SHP77 (cell line): Measurements from ENCODE around the gene SCYL2.
"Not testable (repeated sequence)": the region's sequence is repeated elsewhere in the genome, so short reads cannot be mapped to it uniquely, and the experiment has no call there.

Source experiments
- DNase-seq, 2 experiments: peaks; one replicate each; lab custom pipeline; 2025; lab: John Stamatoyannopoulos, UW

Gene SCYL2

DNA sequence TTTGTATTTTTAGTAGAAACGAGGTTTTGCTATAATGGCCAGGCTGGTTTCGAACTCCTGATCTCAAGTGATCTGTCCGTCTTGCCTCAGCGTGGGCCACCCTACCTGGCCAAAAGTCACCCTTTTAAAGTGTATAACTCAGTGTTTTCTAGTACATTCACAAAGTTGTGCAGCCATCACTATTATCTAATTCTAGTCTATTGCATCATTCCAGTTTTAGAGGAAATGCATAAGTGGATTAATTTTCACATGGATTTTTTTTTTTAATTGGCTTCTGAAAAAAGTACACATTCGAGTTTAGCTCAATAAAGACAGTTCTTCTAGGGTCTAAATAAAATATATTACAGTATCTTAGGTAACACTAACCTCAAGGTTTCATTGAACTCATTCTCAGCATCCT, 3.8 kb upstream of the SCYL2 start:
- no peak for DNase-seq

GRCh38 chr12:100265107-100265506, 1.9 kb upstream of the SCYL2 start:
- not testable (repeated sequence) for DNase-seq

DNA sequence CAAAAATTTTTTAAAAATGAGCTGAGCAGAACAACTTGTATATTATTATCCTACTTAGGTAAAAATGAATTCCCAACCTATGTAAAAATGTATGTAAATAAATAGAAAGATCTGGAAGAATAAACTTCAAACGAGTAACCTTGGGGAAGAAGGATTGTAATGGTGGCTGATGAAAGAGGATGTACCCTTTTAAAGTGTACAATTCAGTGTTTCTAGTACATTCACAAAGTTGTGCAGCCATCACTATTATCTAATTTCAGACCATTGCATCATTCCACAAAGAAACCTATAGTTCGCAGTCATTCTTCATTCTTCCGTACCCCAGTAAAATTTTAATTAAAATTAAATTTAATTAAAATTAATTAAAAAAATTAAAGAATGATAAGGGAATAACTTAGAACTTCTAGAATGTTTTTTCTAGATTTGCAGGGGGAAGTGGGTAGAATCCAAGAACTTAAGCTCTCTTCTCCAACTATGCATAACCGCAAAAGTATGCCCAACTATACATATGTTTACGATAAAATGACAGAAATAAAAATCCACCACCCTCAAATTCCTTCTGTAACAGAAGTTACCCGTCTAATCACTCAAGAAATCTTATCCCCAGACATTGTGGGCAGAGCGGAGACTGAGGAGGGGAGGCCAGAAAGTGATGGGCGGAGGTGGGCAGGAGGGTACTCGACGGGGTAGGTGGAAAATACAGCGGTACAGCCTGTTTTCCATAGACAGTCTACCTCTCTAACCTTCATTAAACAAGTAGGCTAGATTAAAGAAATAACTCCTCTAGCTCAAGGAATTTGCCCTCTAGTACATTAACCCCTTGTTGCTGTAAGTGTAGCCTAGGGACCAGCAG, 1.0 kb upstream of the SCYL2 start:
- peak in 1 of 2 experiments; percentile 51 for DNase-seq

- DNase-seq: no peak
Observed at GRCh38 chr12:100266585-100266834, 467 bp upstream of the SCYL2 start.

DNA sequence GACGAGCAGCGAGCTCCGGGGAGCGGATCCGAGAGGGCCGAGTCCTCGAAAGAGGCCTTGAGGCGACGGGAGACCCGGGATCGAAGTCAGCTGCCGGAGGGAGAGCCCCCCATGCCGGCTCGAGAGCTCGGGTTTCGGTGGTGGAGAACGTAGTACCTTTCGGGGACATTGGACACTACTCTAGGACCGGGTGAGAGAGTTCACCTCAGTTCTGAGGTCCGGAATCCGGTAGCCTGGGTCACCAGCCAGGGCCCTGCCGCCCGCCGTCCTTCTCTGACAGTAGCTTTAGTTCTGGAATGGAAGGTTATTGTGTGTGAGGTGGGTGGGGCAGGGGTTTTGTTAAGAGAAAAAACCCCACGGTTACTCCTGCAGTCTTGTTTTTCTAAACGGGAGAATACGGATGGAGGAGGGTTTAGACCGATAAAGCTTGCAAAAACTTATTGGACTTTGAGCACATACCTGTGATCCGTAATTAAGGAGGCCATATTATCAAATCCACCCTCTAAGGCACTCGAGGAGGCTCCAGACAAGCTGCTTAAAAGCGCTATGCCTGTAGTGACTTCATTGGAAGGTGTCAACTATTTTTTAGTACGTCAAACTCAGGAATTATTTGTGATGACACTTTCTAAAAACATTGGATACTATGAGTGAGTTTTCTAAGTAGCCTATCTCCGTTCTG, 765 bp downstream of the SCYL2 start:
- DNase-seq: no peak

GRCh38 chr12:100268835-100269564, 2.0 kb downstream of the SCYL2 start:
- DNase-seq: no peak

DNA sequence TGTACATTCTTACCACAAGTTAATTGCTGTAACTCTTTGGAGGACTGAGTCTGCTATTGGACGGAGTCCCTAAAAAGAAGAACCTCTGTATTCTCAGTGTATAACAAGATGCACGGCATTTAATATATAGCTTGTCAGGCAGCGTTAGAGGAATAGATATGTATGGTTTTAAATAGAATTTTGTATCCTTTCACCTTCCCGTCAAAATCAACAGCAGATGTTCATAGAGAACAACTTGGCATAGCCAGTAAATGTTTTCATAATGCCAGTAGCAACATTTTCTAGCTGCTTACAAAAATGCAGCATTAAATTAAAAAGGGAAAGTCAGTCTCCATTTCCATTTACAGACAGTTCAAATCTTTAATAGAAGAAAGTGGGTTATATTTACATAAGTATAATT, 6.8 kb downstream of the SCYL2 start:
- no peak for DNase-seq

- no peak for DNase-seq
Observed at GRCh38 chr12:100274291-100274690, 7.3 kb downstream of the SCYL2 start.

DNA sequence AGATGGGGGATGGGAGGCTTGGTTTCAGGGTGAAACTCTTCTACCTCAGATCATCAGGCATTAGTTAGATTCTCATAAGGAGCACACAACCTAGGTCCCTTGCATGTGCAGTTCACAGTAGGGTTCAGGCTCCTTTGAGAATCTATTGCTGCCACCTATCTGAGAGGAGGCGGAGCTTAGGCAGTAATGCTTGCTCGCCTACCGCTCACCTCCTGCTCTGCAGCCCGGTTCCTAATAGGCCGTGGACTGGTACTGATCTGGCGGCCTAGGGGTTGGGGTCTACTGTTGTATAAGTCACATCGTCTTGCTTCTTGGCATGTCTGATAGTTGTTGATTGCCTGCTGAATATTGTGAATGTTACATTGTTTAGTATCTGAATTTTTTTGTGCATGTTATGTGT, 12.2 kb downstream of the SCYL2 start:
- no peak for DNase-seq

DNA sequence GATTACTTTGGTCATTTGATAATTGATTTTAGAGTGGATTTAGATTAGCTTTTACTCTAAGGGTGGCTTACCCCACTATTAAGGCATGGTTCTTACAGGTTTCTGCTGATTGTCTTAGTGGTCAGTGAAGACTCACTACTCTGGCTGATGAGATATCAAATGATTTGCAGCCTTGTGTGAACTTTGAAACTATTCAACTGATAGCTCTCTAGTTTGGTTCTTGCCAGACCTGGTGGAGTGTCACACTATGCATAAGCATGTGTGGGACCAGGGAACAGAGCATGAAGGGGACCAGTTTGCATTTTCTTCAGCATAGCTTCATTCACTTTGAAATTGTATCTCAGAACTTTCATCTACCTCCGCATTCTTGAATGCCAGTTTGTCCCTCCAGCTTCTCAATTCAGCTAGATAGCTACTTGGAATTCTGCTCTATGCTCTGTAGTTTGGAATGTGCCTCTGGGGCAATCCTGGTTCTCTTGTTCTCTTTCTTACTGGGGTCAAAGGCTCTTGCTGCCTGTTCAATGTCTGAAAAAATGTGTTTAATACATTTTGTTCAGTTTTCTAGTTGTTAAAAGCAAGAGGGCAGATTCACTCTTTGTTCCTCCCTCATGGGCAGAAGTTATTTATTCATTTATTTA, 12.7 kb downstream of the SCYL2 start:
- DNase-seq: no peak

- not testable (repeated sequence) for DNase-seq
Observed at GRCh38 chr12:100284556-100284955, 17.6 kb downstream of the SCYL2 start.

GRCh38 chr12:100289038-100289437, 22.1 kb downstream of the SCYL2 start:
- no peak for DNase-seq

DNA sequence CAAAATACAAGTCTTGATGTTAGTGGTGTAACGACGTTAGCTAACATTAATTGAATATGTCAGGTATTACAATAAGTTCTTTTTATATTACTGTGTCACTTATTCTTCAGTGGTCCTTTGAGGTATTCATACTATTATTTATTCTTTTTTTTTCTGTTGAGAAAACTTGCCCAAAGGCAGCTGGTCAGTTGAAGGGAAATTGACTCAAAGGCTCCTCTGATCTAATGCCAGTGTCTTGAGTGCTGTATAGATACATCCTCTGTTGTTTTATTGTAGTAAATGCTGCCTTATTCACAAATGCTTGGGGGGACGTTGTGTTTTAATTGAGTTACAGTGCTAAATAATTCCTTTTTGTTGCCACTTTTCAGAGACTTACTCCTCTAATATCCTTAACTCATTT, 23.0 kb downstream of the SCYL2 start:
- DNase-seq: no peak

- DNase-seq: no peak
Observed at GRCh38 chr12:100293017-100293416, 26.0 kb downstream of the SCYL2 start.

- DNase-seq: not testable (repeated sequence)
Observed at GRCh38 chr12:100294366-100294765, 27.4 kb downstream of the SCYL2 start.

GRCh38 chr12:100295764-100296555, 29.0 kb downstream of the SCYL2 start:
- no peak for DNase-seq

- DNase-seq: no peak
Observed at GRCh38 chr12:100302081-100302480, 35.1 kb downstream of the SCYL2 start.

GRCh38 chr12:100303831-100304230, 36.9 kb downstream of the SCYL2 start:
- DNase-seq: no peak

DNA sequence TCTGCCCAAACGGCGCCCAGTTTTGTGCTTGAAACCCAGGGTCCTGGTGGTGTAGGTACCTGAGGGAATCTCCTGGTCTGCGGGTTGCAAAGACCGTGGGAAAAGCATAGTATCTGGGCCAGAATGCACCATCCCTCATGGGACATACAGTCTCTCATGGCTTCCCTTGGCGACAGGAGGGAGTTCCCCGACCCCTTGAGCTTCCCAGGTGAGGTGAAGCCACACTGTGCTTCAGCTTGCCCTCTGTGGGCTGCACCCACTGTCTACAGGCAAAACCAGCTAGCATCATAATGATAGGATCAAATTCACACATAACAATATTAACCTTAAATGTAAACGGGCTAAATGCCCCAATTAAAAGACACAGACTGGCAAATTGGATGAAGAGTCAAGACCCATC, 37.4 kb downstream of the SCYL2 start:
- not testable (repeated sequence) for DNase-seq

DNA sequence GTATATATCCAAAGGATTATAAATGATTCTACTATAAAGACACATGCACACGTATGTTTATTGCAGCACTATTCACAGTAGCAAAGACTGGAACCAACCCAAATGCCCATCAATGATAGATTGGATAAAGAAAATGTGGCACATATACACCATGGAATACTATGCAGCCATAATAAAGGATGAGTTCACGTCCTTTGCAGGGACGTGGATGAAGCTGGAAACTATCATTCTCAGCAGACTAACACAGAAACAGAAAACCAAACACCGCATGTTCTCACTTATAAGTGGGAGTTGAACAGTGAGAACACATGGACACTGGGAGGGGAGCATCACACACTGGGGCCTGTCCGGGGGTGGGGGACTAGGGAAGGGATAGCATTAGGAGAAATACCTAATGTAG, 41.2 kb downstream of the SCYL2 start:
- DNase-seq: not testable (repeated sequence)

GRCh38 chr12:100311317-100311716, 44.3 kb downstream of the SCYL2 start:
- DNase-seq: no peak

- no peak for DNase-seq
Observed at GRCh38 chr12:100317371-100317770, 50.4 kb downstream of the SCYL2 start.
